Fibroblast of mammary gland (primary cell): ENCODE measurements around the gene PTPRO.

Experiments
- DNase-seq: peaks from one replicate; pipeline ENCODE4 v3.0.0-alpha.2; 2010; ENCODE audit warnings: low read depth
- H3K4me3 ChIP-seq: 2 replicates; pipeline ENCODE4 v1.5.1; 2011; ENCODE audit warnings: low read depth, mild to moderate bottlenecking, low read length, moderate library complexity; ENCODE audit not compliant: control insufficient read depth
- CTCF ChIP-seq: conservative IDR thresholded peaks from 2 replicates; pipeline ENCODE4 v1.5.1; 2011; ENCODE audit warnings: low read depth, low read length, inconsistent platforms; ENCODE audit not compliant: control insufficient read depth, insufficient read depth

PTPRO gene

DNA sequence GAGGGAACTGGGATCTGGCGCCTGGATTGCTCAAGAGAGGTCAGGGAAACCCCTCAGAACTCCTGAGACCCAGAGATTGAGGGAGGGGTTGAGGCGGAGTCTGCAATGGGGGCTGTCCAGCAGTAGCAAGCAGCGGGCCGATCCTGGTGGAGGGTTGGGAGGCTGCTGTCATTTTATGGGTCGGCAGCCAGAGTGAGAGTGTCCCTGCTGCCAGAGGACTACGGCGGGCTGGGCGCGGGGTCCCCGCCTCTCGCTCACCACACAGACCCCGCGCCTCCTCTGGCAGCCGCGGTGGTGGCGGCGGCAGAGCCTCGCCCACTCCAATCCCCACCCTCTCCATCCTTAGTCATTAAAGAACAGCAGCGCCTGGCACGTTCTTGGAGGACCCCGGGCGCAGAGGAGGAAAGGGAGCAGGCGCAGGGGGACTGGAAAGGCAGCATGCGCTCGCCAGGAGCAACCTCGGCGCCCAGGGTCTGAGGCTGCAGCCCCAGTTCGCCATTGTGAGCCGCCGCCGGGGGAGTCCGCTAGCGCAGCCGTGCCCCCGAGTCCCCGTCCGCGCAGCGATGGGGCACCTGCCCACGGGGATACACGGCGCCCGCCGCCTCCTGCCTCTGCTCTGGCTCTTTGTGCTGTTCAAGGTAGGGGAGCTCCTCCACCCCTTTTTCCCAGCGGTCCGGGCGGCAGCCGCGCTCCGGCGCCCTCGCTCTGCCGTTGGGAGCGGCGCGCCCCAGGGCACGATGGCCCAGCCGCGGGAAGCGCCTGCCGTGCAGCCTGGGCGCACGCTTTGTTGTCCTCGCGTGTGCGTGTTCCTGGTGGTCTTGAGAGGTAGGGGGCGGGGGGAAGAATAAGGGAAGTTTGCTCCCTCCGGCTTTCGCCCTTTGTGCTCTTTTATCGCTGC lies at the start of gene PTPRO:
PTPRO (plus strand) TSS at position 345 of the 898 bp plus-strand sequence.
- peak; percentile 8 for DNase-seq

DNA sequence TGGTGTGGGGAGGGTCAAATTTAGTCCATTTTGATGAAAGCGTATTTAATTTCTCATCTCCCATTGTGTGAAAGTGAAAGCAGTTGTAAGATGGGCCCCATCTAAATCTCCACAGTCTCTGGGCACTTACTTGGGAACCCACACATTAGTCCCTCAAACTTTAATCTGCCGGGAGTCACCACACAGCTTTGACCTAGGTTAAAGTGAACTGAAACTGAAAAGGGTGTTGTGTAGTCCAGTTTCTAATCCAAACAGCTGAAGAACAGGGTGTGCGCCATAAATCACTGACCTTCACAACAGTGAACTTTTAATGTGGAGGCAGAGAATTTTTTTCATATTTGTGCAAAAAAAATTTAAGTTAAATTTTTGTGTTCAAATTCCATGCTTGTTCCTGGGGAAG lies 48.4 kb upstream of the PTPRO start:
- no peak for TF ChIP-seq CTCF
- no peak for DNase-seq
- no peak overlapping the region for H3K4me3 ChIP-seq

More for the DNA sequence above, at the start of gene PTPRO:
- peak within 1 kb of the TSS; percentile 44 for H3K4me3 ChIP-seq
- TF ChIP-seq CTCF: no peak

- peak; percentile 88 for DNase-seq
- H3K4me3 ChIP-seq: no peak overlapping the region
- no peak for TF ChIP-seq CTCF
Measured at GRCh38 chr12:15274561-15274967, 47.7 kb upstream of the PTPRO start.

DNA sequence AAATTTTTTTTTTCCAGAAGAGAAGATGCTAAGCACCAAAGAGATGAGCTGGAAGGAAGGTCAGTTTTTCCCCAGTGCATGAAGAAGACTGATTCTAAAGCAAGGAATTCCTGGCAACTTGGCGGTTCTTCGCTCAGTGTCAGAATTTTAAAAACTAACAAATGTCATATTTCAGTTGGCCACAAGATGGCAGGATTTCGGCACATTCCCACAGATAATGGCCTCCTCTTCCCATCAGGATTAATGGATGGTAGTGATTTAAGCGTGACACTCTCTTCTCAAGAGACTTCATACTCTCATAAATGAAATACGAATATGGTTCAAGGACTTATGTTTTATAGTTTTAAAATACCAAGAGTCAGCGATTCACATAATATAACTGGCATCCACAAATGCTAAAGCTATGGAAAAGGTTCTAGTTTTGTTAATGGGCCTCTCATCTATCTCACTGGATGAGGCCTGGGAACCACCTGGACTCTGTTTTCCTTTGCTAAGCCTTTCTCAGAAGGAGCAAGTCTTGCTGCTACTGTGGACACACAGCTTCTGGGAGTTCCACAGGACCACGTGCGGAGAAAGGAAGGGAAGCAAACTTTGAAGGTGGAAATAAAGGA lies 46.1 kb upstream of the PTPRO start:
- H3K4me3 ChIP-seq: no peak overlapping the region
- TF ChIP-seq CTCF: peak; percentile 72
- DNase-seq: peak; percentile 73

- no peak overlapping the region for H3K4me3 ChIP-seq
- no peak for TF ChIP-seq CTCF
- peak; percentile 94 for DNase-seq
Measured at GRCh38 chr12:15278816-15279658, 43.3 kb upstream of the PTPRO start.

DNA sequence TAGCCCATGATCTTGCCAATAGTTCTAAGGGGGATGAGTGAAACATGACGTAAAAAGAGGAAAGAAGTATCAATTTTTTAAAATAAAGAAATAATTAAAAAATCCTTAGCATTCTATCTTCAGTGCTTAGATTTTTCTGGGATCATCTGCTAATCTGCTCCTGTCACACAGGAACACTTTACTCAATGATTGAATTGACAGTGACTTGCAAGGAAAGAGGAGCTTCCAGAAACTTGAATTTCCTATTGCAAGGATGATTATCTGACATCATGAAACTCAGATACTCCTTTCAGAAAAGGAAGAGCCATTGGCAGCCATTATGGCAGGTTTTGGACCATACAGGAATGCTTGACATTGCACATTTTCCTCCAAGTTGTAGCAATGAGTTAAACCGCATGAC lies 41.4 kb upstream of the PTPRO start:
- no peak overlapping the region for H3K4me3 ChIP-seq
- no peak for TF ChIP-seq CTCF

More for the DNA sequence above, 41.4 kb upstream of the PTPRO start:
- no peak for DNase-seq
